Mucosa of descending colon (tissue), 3 donors: ENCODE results near the gene MAPK8IP2. TPM values are rescaled to one million over a fixed set of nuclear protein-coding genes. Genes with fewer than 3 reads are reported as not detected.
"Not testable (repeated sequence)": the region's sequence is repeated elsewhere in the genome, so short reads cannot be mapped to it uniquely, and the experiment has no call there.

Experiments used
- ATAC-seq: fragments of 200-7000 bp; cut with Tn5 transposase; one replicate; pipeline ENCODE4 v1.9.1; 2020; ENCODE audit warnings: mild to moderate bottlenecking, moderate library complexity
- DNase-seq, 3 donors: peaks; one replicate each; pipeline ENCODE4 v3.0.0-alpha.2; 2020
- H3K36me3 ChIP-seq: fragments of 200-600 bp; one replicate; pipeline ENCODE4 v1.8.0; 2021; ENCODE audit warnings: low read depth, mild to moderate bottlenecking
- H3K4me1 ChIP-seq: fragments of 200-600 bp; one replicate; pipeline ENCODE4 v1.8.0; 2021; ENCODE audit warnings: low read depth, mild to moderate bottlenecking
- H3K4me3 ChIP-seq: fragments of 200-600 bp; one replicate; pipeline ENCODE4 v1.8.0; 2021; ENCODE audit warnings: mild to moderate bottlenecking
- H3K9me3 ChIP-seq: fragments of 200-600 bp; one replicate; pipeline ENCODE4 v1.8.0; 2021; ENCODE audit warnings: mild to moderate bottlenecking
- CTCF ChIP-seq: fragments of 200-600 bp; IDR thresholded peaks from one replicate; pipeline ENCODE4 v1.8.0; 2022; ENCODE audit warnings: antibody characterized with exemption, mild to moderate bottlenecking
- intact Hi-C, 2 donors: fragments of 100-400 bp; cut with DNase I in 1 of 2; cut with micrococcal nuclease in 1 of 2; formaldehyde crosslinking; loops; one replicate each; pipeline versions ENCODE4 v1.11.0 to v1.11.1; 2022; cut with DNase I, micrococcal nuclease
- total RNA-seq, 3 donors: library from RNA; stranded (reverse); fragmentation: NEBNext Ultra II Directional in 2 of 3; extraction: Animal tissue kit (Norgen Biotek cat#: 25700) in 2 of 3; gene quantifications; one replicate each; pipeline versions ENCODE4 v1.2.1 to v1.2.4, GENCODE V29; 2021 to 2023
- donor health status: DM: no; HTN: no; CAD: no; lungs with moderate emphysema.
- donor health status: DM: no; HTN: no; CAD: no.
- donor health status: DM: no; HTN: yes; CAD: no.

The MAPK8IP2 gene
- total RNA-seq, 3 donors from 2014 or later, result 0.63 to 4.2 (median 0.64) TPM

GRCh38 chr22:50606165-50606945 is 5.8 kb downstream of the MAPK8IP2 start:
- intact Hi-C loops, result no loop called here
- no peak for TF ChIP-seq CTCF
- DNase-seq (no peak), ATAC-seq (no peak)
- Histone ChIP-seq H3K4me1 (no peaks in the 10 kb centered on the region), H3K9me3 (no peaks in the 10 kb centered on the region), H3K4me3 (no peak overlapping the region), H3K36me3 (no peaks in the 10 kb centered on the region)

DNA sequence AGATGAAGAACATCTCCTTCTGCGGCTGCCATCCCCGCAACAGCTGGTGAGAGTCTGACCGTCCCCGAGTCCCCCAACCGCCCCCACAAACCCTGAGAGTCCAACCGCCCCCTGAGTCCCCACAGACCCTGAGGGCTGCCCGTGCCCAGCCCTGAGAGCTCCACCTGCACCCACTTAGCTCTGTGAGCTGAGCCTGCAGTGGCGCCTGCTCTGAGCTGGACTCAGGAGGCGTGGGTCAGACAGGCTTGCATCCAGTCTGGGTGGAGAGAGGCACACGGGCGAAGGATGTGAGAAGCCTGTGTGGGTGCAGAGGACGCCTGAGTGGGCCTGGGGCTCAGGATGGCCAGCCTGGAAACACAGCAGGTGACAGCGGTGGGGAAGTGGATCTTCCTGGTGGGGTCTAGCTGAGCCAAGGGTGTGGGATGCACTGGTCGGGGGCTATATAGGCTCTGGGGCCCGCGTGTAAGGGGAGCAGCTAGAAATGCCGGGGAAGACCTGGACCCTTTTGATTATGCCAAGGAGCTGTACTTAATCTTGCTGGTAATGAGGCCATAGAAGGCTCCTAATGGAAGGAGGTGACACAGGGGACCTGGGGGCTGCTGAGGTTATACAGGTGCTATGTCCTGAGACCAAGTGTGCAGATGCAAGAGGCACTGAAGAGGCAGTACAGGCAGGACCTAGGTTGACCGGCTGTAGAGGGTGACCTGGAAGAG is 6.5 kb downstream of the MAPK8IP2 start:
- Histone ChIP-seq H3K9me3 (no peaks in the 10 kb centered on the region), H3K36me3 (no peaks in the 10 kb centered on the region), H3K4me1 (peaks cover 2% of the 10 kb centered on the region), H3K4me3 (no peak overlapping the region)
- DNase-seq (no peak), ATAC-seq (no peak)
- intact Hi-C loops, result no loop called here
- no peak for TF ChIP-seq CTCF

DNA sequence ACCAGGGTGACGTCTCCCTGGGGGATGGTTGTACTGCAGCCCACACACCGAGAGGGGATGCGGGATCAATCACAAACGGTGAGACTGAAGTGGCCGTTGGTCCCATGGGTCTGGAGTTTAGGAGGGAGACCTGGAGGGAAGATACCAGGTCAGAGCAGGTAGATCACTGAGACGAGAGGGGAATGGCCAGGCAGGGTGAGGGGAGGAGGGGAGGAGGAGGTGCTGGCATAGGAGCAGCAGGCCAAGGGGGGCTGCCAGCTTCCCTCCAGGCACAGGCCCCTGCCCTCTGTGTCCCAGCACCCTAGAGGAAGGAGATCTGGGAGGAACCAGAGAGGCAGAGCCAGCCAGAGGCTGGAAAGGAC is 7.0 kb downstream of the MAPK8IP2 start:
- H3K4me1 ChIP-seq, result peaks cover 4% of the 10 kb centered on the region
- DNase-seq (no peak), ATAC-seq (no peak)
- no peaks in the 10 kb centered on the region for H3K9me3 ChIP-seq
- no peak overlapping the region for H3K4me3 ChIP-seq
- no peaks in the 10 kb centered on the region for H3K36me3 ChIP-seq
- TF ChIP-seq CTCF, result no peak
- intact Hi-C loops, result no loop called here

- H3K4me3 ChIP-seq, H3K36me3 ChIP-seq, H3K4me1 ChIP-seq, DNase-seq, intact Hi-C loops, ATAC-seq, H3K9me3 ChIP-seq: not testable (repeated sequence)
Measured at GRCh38 chr22:50608058-50608840, 7.7 kb downstream of the MAPK8IP2 start.

DNA sequence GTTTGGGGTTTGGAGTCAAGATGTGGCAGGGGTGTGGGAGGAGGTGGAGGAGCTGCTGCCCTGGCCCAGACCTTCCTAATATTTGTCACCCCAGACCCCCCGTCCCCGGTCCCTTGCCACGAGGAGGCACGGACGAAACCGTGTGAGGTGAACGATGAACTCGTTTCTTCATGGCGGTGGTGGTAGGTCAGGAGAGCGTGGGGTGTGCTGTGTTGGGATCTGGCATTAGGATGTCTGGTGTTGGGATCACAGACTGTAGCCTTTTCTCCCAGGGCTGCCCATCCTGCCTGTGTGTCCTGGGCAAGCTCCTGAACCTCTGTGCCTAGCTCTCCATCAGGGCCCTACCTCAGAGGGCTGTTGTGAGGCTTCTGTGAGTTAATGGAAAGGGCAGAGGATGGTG is 8.4 kb downstream of the MAPK8IP2 start:
- no peak overlapping the region for H3K4me3 ChIP-seq
- no peak for ATAC-seq
- TF ChIP-seq CTCF, result no peak
- H3K9me3 ChIP-seq, result no peaks in the 10 kb centered on the region
- no peak for DNase-seq
- intact Hi-C loops, result no loop called here
- H3K36me3 ChIP-seq, result no peaks in the 10 kb centered on the region
- H3K4me1 ChIP-seq, result peaks cover 10% of the 10 kb centered on the region

- no peak for TF ChIP-seq CTCF
- no peaks in the 10 kb centered on the region for H3K9me3 ChIP-seq
- DNase-seq (no peak), ATAC-seq (no peak)
- H3K36me3 ChIP-seq, result no peaks in the 10 kb centered on the region
- no peak overlapping the region for H3K4me3 ChIP-seq
- intact Hi-C loops, result no loop called here
- H3K4me1 ChIP-seq, result peaks cover 10% of the 10 kb centered on the region
Measured at GRCh38 chr22:50609599-50609998, 9.0 kb downstream of the MAPK8IP2 start.
